Measurements from ENCODE around the gene FBLN1.
"Not testable (repeated sequence)": the region's sequence is repeated elsewhere in the genome, so short reads cannot be mapped to it uniquely, and the experiment has no call there.

FBLN1 gene

DNA sequence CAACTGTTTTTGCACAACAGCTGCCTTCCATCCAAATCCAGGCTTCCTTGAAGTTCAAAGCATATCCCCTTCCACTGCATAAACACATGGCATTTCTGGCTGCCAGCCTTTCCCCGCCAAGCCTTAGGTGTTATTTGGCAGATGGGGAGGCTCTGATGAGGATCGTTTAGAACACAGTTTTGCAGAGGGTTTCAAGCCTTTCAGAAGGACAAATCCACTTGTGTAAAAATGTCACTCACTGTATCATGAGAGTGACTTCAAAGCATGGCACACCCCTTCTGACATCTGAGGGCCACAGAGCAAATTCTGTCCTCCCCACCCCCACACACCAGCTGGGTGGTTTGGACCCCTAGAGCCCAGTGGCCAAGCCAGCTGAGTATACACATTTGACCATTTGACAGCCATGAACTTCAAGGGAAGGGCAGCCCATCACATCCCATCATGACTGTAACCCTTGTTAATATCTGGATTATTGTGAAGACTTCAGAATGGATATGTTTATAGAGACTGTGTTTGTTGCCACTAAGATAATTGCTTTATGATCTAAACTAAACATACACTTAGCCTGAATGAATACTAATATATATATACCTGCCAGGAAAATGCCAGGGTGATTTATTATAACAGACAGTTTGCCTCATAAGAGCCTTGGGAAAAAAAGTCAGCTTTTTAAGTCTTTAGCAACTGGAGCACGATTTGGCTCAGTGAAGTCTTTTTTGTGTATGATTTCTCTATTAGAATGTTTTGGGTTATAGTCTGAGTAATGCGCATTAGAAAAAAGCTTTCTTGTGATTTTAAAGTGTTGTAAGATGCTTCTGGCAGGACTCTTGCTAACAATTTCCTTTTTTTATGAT lies 31.9 kb downstream of the FBLN1 start:
- Mint-ChIP-seq H3K36me3 (ENCODE audit: low read depth) (peaks cover 22% of the 10 kb centered on the region), H3K9me3 (no peaks in the 10 kb centered on the region), H3K4me1 (peaks cover 48% of the 10 kb centered on the region), H3K27me3 (ENCODE audit: low read depth, poor library complexity) (no peaks in the 10 kb centered on the region), H3K4me3 (no peak overlapping the region), H3K27ac (no peak overlapping the region)
- no peak for DNase-seq
- TF ChIP-seq, protein P1, sequence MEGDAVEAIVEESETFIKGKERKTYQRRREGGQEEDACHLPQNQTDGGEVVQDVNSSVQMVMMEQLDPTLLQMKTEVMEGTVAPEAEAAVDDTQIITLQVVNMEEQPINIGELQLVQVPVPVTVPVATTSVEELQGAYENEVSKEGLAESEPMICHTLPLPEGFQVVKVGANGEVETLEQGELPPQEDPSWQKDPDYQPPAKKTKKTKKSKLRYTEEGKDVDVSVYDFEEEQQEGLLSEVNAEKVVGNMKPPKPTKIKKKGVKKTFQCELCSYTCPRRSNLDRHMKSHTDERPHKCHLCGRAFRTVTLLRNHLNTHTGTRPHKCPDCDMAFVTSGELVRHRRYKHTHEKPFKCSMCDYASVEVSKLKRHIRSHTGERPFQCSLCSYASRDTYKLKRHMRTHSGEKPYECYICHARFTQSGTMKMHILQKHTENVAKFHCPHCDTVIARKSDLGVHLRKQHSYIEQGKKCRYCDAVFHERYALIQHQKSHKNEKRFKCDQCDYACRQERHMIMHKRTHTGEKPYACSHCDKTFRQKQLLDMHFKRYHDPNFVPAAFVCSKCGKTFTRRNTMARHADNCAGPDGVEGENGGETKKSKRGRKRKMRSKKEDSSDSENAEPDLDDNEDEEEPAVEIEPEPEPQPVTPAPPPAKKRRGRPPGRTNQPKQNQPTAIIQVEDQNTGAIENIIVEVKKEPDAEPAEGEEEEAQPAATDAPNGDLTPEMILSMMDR (IDR thresholded peaks at IDR 0.05) = no peak

DNA sequence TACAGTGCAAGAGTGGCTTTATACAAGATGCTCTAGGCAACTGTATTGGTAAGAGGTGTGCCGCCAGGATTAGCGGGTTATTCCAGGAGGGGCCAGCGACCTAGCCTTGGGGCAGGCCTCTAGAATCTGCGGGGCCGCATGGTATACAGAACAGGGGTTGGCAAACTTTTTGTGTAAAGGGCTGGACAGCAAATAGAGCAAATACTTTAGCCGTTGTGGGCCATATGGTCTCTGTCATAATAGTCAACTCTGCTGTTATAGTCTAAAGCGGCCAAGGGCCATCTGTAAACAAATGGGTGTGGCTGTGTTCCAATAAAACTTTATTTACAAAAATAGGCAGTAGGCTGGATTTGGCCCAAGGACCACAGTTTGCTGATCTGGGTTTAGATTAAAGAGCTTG lies 32.6 kb downstream of the FBLN1 start:
- no peak overlapping the region for H3K27ac Mint-ChIP-seq
- TF ChIP-seq, protein P1 (IDR thresholded peaks at IDR 0.05) = no peak
- H3K27me3 Mint-ChIP-seq (ENCODE audit: low read depth, poor library complexity) = no peaks in the 10 kb centered on the region
- H3K4me3 Mint-ChIP-seq = no peak overlapping the region
- peaks cover 50% of the 10 kb centered on the region for H3K4me1 Mint-ChIP-seq
- H3K36me3 Mint-ChIP-seq (ENCODE audit: low read depth) = peaks cover 18% of the 10 kb centered on the region
- no peak for DNase-seq
- H3K9me3 Mint-ChIP-seq = no peaks in the 10 kb centered on the region

DNA sequence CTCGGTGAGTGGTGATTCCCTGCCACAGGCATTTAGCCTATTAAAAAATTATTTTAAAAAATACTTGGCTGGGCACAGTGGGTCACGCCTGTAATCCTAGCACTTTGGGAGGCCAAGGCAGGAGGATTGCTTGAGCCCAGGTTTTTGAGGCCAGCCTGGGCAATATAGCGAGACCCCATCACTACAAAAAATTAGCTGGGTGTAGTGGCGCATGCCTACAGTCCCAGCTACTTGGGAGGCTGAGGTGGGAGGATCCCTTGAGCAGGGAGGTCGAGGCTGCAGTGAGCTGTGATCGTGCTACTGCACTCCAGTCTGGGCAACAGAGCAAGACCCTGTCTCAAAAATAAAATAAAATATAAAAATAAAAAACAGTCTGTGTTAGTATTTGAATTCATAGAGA lies 33.2 kb downstream of the FBLN1 start:
- not testable (repeated sequence) for H3K9me3 Mint-ChIP-seq; H3K27me3 Mint-ChIP-seq (ENCODE audit: low read depth, poor library complexity); H3K27ac Mint-ChIP-seq; H3K4me3 Mint-ChIP-seq; DNase-seq
- H3K36me3 Mint-ChIP-seq (ENCODE audit: low read depth) = peaks cover 20% of the 10 kb centered on the region
- H3K4me1 Mint-ChIP-seq = peaks cover 49% of the 10 kb centered on the region

DNA sequence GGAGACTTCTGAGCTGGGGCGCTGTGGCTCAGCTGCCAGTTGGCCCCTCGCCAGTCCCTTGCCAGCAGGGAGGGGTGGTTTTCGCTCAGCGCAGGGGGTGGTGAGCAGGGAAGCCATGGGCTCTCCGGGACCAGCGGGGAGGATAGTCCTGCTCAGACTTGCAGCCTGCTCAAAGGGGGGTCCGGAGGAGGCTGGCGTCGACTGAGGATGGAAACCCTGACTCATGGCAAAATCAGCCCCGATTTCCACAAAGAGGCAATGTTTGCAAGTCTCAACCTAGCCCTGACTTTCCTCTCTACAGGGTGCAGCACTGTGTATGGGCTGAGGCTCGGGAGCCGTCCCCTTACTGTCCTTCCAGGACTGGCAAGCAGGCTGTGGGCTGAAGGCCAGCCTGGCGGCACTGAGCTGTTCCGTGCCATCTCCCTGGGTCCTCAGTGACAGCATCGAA lies 35.1 kb downstream of the FBLN1 start:
- H3K36me3 Mint-ChIP-seq (ENCODE audit: low read depth) = peaks cover 33% of the 10 kb centered on the region
- H3K4me1 Mint-ChIP-seq = peaks cover 32% of the 10 kb centered on the region
- H3K4me3 Mint-ChIP-seq = no peak overlapping the region
- DNase-seq = no peak
- H3K9me3 Mint-ChIP-seq = no peaks in the 10 kb centered on the region
- peaks cover 3% of the 10 kb centered on the region for H3K27me3 Mint-ChIP-seq (ENCODE audit: low read depth, poor library complexity)
- H3K27ac Mint-ChIP-seq = no peak overlapping the region
- TF ChIP-seq, protein P1 (IDR thresholded peaks at IDR 0.05) = no peak

DNA sequence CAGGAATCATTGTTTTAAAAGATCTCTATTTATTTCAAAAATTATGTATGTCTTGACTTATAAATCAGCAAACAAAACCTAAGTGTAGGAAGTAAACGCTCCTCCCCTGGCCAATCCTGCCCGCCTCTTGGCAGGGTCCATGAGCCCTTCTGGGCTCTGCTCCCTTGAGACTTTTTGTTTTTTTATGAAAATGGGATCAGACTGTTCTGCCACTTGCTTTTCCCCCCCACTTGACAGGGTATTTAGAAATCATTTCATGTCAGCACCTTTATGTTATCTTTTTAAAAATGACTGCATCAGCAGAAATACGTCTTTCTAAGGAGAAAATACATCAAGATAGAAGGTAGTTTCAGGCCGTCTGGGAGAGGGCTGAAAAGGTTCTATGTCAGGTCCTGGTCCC lies 35.6 kb downstream of the FBLN1 start:
- H3K36me3 Mint-ChIP-seq (ENCODE audit: low read depth) = peaks cover 33% of the 10 kb centered on the region

DNA sequence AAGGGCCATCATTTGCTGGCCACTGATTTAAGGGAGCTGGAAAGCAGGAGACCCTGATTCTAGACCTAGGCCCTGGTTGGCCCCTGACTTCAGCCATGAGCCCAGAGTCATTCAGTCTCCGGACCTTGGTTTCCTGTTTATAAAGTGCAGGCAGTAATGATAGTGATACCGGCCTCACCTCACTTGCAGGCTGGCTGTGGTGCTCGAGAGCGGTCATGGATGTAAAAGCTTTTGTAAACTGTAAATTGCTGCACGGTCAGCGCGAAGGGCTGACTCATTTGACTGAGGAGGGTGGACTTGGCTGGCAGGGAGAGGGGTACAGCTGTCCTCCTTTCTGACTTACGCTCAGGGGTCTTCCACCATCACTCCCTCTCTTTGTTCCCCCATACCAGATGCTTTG lies 37.4 kb downstream of the FBLN1 start:
- TF ChIP-seq, protein P1 (IDR thresholded peaks at IDR 0.05) = no peak
- Mint-ChIP-seq H3K9me3 (no peaks in the 10 kb centered on the region), H3K4me1 (peaks cover 21% of the 10 kb centered on the region), H3K36me3 (ENCODE audit: low read depth) (peaks cover 35% of the 10 kb centered on the region), H3K27ac (peak overlapping the region; percentile 64), H3K27me3 (ENCODE audit: low read depth, poor library complexity) (peaks cover 3% of the 10 kb centered on the region), H3K4me3 (no peak overlapping the region)
- DNase-seq = no peak

More for the DNA sequence above, 35.6 kb downstream of the FBLN1 start:
- Mint-ChIP-seq H3K4me3 (no peak overlapping the region), H3K4me1 (peaks cover 32% of the 10 kb centered on the region), H3K27me3 (ENCODE audit: low read depth, poor library complexity) (peaks cover 3% of the 10 kb centered on the region), H3K9me3 (no peaks in the 10 kb centered on the region), H3K27ac (no peak overlapping the region)
- DNase-seq = no peak
- TF ChIP-seq, protein P1 (IDR thresholded peaks at IDR 0.05) = no peak
